Stomach smooth muscle (tissue), 2 donors: ENCODE measurements around the gene PLA2R1.

Source experiments
- H3K27ac ChIP-seq: one replicate; pipeline ENCODE4 v1.7.0; 2013; ENCODE audit warnings: mild to moderate bottlenecking, low read length, inconsistent platforms
- H3K27me3 ChIP-seq, 2 donors: one replicate each; pipeline ENCODE4 v1.7.0; 2013; ENCODE audit warnings: low read length in 2 of 2; ENCODE audit not compliant: insufficient read depth in 2 of 2, control insufficient read depth in 1 of 2
- H3K36me3 ChIP-seq, 2 donors: one replicate each; pipeline ENCODE4 v1.7.0; 2013; ENCODE audit warnings: low read length in 2 of 2; ENCODE audit not compliant: control insufficient read depth in 2 of 2, insufficient read depth in 2 of 2
- H3K4me1 ChIP-seq: one replicate; pipeline ENCODE4 v1.7.0; 2013; ENCODE audit warnings: low read length; ENCODE audit not compliant: control insufficient read depth, insufficient read depth
- H3K4me3 ChIP-seq, 2 donors: one replicate each; pipeline ENCODE4 v1.7.0; 2013; ENCODE audit warnings: low read length in 2 of 2
- H3K9ac ChIP-seq, 2 donors: one replicate each; pipeline ENCODE4 v1.7.0; 2013; ENCODE audit warnings: low read length in 2 of 2, mild to moderate bottlenecking in 1 of 2
- H3K9me3 ChIP-seq, 2 donors: one replicate each; pipeline ENCODE4 v1.7.0; 2013; ENCODE audit warnings: low read length in 2 of 2; ENCODE audit not compliant: control insufficient read depth in 2 of 2
- donor health status: healthy.
- donor health status: Pancreatic carcinoma.

Gene PLA2R1

DNA sequence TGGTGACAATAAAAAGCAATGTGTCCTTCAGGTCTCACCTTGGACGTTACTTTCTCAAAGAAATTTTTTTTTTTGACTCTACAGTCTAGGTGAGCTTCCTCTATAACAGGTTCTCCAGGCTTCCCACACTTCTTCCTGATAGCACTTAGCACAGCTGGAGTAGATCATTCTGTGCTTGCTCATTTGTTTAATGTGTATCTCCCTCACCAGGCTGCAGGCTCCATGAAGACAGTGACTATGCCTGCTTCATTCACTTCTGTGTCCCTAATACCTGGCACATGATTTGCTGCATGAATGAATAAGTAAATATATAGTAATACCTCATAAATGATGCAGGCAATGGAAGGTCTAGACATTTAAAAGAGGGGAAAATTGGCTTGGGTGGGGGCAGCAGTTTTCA is 154.5 kb downstream of the PLA2R1 start:
- Histone ChIP-seq H3K9me3 (no peaks in the 10 kb centered on the region), H3K4me3 (no peak overlapping the region), H3K4me1 (peaks cover 5% of the 10 kb centered on the region), H3K27ac (no peak overlapping the region), H3K27me3 (peaks cover 4 to 18% of the 10 kb centered on the region in 2 donors), H3K36me3 (no peaks in the 10 kb centered on the region), H3K9ac (no peak overlapping the region)

GRCh38 chr2:159905926-159906714 is 156.3 kb downstream of the PLA2R1 start:
- no peak overlapping the region for H3K27ac ChIP-seq
- H3K4me3 ChIP-seq: no peak overlapping the region
- H3K9ac ChIP-seq: no peak overlapping the region
- H3K36me3 ChIP-seq: no peaks in the 10 kb centered on the region
- H3K4me1 ChIP-seq: peaks cover 5% of the 10 kb centered on the region
- H3K9me3 ChIP-seq: no peaks in the 10 kb centered on the region
- H3K27me3 ChIP-seq: peaks cover 4 to 18% of the 10 kb centered on the region in 2 donors

DNA sequence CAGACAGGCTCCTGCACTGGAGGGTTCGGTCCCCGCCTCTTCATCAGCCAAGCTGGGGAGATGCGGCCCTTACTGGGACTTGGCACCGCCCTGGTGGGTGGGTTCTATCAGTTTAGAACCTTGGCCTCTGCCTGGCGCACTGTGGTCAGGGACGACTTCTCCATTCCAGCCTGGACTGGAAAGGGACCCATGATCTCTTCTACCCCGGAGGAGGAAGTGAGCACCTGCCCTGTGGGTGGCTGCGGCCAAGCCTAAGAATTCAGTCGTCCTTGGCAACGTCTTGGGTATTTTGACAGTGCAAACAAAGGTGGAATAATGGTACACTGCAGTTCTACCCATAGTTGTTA is 157.5 kb downstream of the PLA2R1 start:
- Histone ChIP-seq H3K4me3 (peak overlapping the region in 1 of 2 donors; percentile 68), H3K9me3 (no peaks in the 10 kb centered on the region), H3K27ac (no peak overlapping the region), H3K36me3 (no peaks in the 10 kb centered on the region), H3K9ac (no peak overlapping the region), H3K27me3 (peaks cover 4 to 18% of the 10 kb centered on the region in 2 donors), H3K4me1 (peaks cover 5% of the 10 kb centered on the region)

GRCh38 chr2:159904127-159904958 is 158.1 kb downstream of the PLA2R1 start, which contains the start of gene LY75:
TSS of gene LY75 (minus strand) at chr2:159904756.
- H3K27me3 ChIP-seq: peaks cover 4 to 18% of the 10 kb centered on the region in 2 donors
- H3K9ac ChIP-seq: peak within 1 kb of the TSS in 1 of 2 donors; percentile 15
- no peak within 1 kb of the TSS for H3K27ac ChIP-seq
- peak within 1 kb of the TSS; percentile 41 to 68 for H3K4me3 ChIP-seq
- H3K36me3 ChIP-seq: no peaks in the 10 kb centered on the region
- H3K4me1 ChIP-seq: peaks cover 5% of the 10 kb centered on the region
- H3K9me3 ChIP-seq: no peaks in the 10 kb centered on the region

GRCh38 chr2:159903443-159904126 is 158.8 kb downstream of the PLA2R1 start:
- Histone ChIP-seq H3K4me1 (peaks cover 5% of the 10 kb centered on the region), H3K4me3 (peak overlapping the region; percentile 41 to 68), H3K9me3 (no peaks in the 10 kb centered on the region), H3K27me3 (peaks cover 4 to 18% of the 10 kb centered on the region in 2 donors), H3K27ac (no peak overlapping the region), H3K9ac (peak overlapping the region in 1 of 2 donors; percentile 15), H3K36me3 (no peaks in the 10 kb centered on the region)

GRCh38 chr2:159902722-159903121 is 159.7 kb downstream of the PLA2R1 start:
- Histone ChIP-seq H3K4me1 (peaks cover 5% of the 10 kb centered on the region), H3K9ac (no peak overlapping the region), H3K27ac (no peak overlapping the region), H3K27me3 (peaks cover 4 to 18% of the 10 kb centered on the region in 2 donors), H3K4me3 (no peak overlapping the region), H3K36me3 (no peaks in the 10 kb centered on the region), H3K9me3 (no peaks in the 10 kb centered on the region)

DNA sequence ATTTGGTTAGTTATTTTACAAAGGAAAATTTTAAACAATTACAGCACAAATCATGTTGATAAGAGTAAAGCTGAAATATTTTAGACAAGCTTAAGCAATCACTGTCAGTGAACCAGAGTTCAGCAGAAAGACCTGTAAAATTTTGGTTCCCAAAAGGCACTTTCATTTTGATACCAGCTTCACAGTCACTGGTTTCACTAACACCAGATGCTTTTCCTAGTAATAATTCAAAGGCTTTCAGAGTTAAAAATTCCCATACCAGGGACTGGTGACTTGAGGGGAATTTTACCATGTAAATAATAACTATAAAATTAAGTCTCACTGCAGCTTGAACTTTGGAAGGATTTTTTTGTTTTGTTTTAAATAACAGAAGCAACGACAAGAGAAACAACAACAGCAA is 162.1 kb downstream of the PLA2R1 start:
- H3K4me1 ChIP-seq: peaks cover 5% of the 10 kb centered on the region
- H3K9ac ChIP-seq: no peak overlapping the region
- H3K4me3 ChIP-seq: no peak overlapping the region
- peaks cover 0 to 14% of the 10 kb centered on the region in 2 donors for H3K27me3 ChIP-seq
- no peaks in the 10 kb centered on the region for H3K9me3 ChIP-seq
- no peaks in the 10 kb centered on the region for H3K36me3 ChIP-seq
- H3K27ac ChIP-seq: no peak overlapping the region

DNA sequence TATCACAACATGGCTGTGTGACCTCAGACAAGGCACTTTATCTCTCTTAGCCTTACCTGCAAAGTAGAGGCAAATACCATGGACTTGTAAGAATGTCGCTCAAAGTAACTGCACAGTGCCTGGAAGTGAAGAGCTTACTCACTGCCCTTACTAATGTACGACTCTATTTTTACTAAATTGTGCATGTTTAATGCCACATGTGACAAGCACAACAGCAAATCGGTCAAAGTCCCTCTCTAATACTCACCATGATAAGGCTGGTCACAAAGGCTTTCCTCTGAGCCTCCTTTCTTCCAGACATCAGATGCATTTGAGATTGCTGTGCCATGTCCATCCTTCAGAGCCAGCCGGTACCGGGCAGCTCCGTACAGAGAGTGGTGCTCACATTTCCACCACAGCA is 164.0 kb downstream of the PLA2R1 start:
- Histone ChIP-seq H3K27me3 (no peaks in the 10 kb centered on the region), H3K27ac (no peak overlapping the region), H3K36me3 (no peaks in the 10 kb centered on the region), H3K9me3 (no peaks in the 10 kb centered on the region), H3K4me1 (no peaks in the 10 kb centered on the region), H3K9ac (no peak overlapping the region), H3K4me3 (no peak overlapping the region)

DNA sequence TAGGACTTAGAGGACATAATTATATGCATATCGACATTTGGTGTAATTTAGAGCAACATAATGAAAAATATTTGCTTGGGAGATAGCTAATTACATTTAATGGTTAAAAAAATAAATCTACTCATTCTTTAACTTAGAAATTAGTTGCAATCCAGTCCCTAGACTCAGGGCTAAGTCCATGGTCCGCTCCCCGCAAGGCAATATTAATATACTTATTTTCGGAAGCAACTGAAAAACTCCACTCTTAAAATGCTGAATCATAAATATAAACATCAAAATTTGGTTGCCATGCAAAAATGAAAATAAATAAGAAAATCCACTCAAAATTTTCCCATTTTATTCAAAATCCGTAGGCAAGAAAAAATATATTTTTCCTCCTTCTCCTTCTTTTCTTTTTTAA is 164.7 kb downstream of the PLA2R1 start:
- Histone ChIP-seq H3K9me3 (no peaks in the 10 kb centered on the region), H3K27me3 (no peaks in the 10 kb centered on the region), H3K9ac (no peak overlapping the region), H3K4me1 (no peaks in the 10 kb centered on the region), H3K4me3 (no peak overlapping the region), H3K36me3 (no peaks in the 10 kb centered on the region), H3K27ac (no peak overlapping the region)

GRCh38 chr2:159897081-159897480 is 165.3 kb downstream of the PLA2R1 start:
- Histone ChIP-seq H3K27me3 (no peaks in the 10 kb centered on the region), H3K9ac (no peak overlapping the region), H3K36me3 (no peaks in the 10 kb centered on the region), H3K4me1 (no peaks in the 10 kb centered on the region), H3K4me3 (no peak overlapping the region), H3K27ac (no peak overlapping the region), H3K9me3 (no peaks in the 10 kb centered on the region)
